Trophoblast cell (in vitro differentiated cells and primary cell): Measurements from ENCODE around the gene NXPH2.

Source experiments
- DNase-seq, 2 donors: peaks; one replicate each; pipeline ENCODE4 v3.0.0-alpha.2; 2016
- H2AFZ ChIP-seq: 2 replicates; pipeline ENCODE4 v1.6.1; 2013; ENCODE audit warnings: low read length, moderate library complexity, mild to moderate bottlenecking; ENCODE audit not compliant: insufficient read depth, poor library complexity
- H2AK5ac ChIP-seq: 2 replicates; pipeline ENCODE4 v1.6.1; 2013; ENCODE audit warnings: mild to moderate bottlenecking, low read length
- H2BK120ac ChIP-seq: 2 replicates; pipeline ENCODE4 v1.6.1; 2013; ENCODE audit warnings: low read length, mild to moderate bottlenecking, moderate library complexity; ENCODE audit not compliant: insufficient read depth, poor library complexity
- H2BK12ac ChIP-seq: 2 replicates; pipeline ENCODE4 v1.6.1; 2013; ENCODE audit warnings: mild to moderate bottlenecking, low read length, moderate library complexity
- H2BK5ac ChIP-seq: 2 replicates; pipeline ENCODE4 v1.6.1; 2013; ENCODE audit warnings: low read length, low read depth, moderate library complexity, mild to moderate bottlenecking; ENCODE audit not compliant: poor library complexity
- H3K14ac ChIP-seq: 2 replicates; pipeline ENCODE4 v1.6.1; 2013; ENCODE audit warnings: mild to moderate bottlenecking, low read length
- H3K18ac ChIP-seq: 2 replicates; pipeline ENCODE4 v1.6.1; 2013; ENCODE audit warnings: mild to moderate bottlenecking, low read length
- H3K23ac ChIP-seq: 2 replicates; pipeline ENCODE4 v1.6.1; 2013; ENCODE audit warnings: low read length
- H3K27ac ChIP-seq: 2 replicates; pipeline ENCODE4 v1.5.1; 2013; ENCODE audit warnings: low read depth, mild to moderate bottlenecking, inconsistent platforms, low read length, moderate library complexity
- H3K27me3 ChIP-seq: 2 replicates; pipeline ENCODE4 v1.6.1; 2013; ENCODE audit warnings: inconsistent platforms, mild to moderate bottlenecking, low read length, moderate library complexity; ENCODE audit not compliant: insufficient read depth
- H3K36me3 ChIP-seq, 2 experiments: 1 replicate in 1 of 2; 2 replicates in 1 of 2; pipeline ENCODE4 v1.6.1; 2013; ENCODE audit warnings: low read length in 2 of 2, mild to moderate bottlenecking in 2 of 2, moderate library complexity in 1 of 2; ENCODE audit not compliant: insufficient read depth in 2 of 2, control insufficient read depth in 1 of 2
- H3K4ac ChIP-seq: 2 replicates; pipeline ENCODE4 v1.6.1; 2013; ENCODE audit warnings: low read depth, mild to moderate bottlenecking, low read length, moderate library complexity
- H3K4me1 ChIP-seq, 2 experiments: 1 replicate in 1 of 2; 2 replicates in 1 of 2; pipeline ENCODE4 v1.6.1; 2013; ENCODE audit warnings: low read length in 2 of 2, mild to moderate bottlenecking in 2 of 2, moderate library complexity in 1 of 2; ENCODE audit not compliant: insufficient read depth in 2 of 2, control insufficient read depth in 1 of 2
- H3K4me2 ChIP-seq: 2 replicates; pipeline ENCODE4 v1.6.1; 2013; ENCODE audit warnings: inconsistent platforms, mild to moderate bottlenecking, low read length, moderate library complexity
- H3K4me3 ChIP-seq: 2 replicates; pipeline ENCODE4 v1.5.1; 2013; ENCODE audit warnings: mild to moderate bottlenecking, low read depth, low read length, inconsistent platforms
- H3K79me1 ChIP-seq: one replicate; pipeline ENCODE4 v1.6.1; 2013; ENCODE audit warnings: low read length
- H3K79me2 ChIP-seq: 2 replicates; pipeline ENCODE4 v1.6.1; 2013; ENCODE audit warnings: low read length, mild to moderate bottlenecking; ENCODE audit not compliant: control insufficient read depth, insufficient read depth, poor library complexity
- H3K9ac ChIP-seq: 2 replicates; pipeline ENCODE4 v1.6.1; 2013; ENCODE audit warnings: mild to moderate bottlenecking, low read length
- H3K9me3 ChIP-seq: 2 replicates; pipeline ENCODE4 v1.6.1; 2013; ENCODE audit warnings: low read depth, mild to moderate bottlenecking, control low read depth, inconsistent platforms, low read length; ENCODE audit not compliant: insufficient read depth
- H4K12ac ChIP-seq: 2 replicates; pipeline ENCODE4 v1.6.1; 2013; ENCODE audit warnings: low read depth, mild to moderate bottlenecking, low read length, moderate library complexity
- H4K8ac ChIP-seq: 2 replicates; pipeline ENCODE4 v1.6.1; 2013; ENCODE audit warnings: low read depth, mild to moderate bottlenecking, low read length, moderate library complexity
- H4K91ac ChIP-seq: one replicate; pipeline ENCODE4 v1.6.1; 2013; ENCODE audit warnings: low read depth, mild to moderate bottlenecking, low read length, moderate library complexity
- WGBS: extraction: QIAGEN DNeasy Blood & Tissue Kit; methylation state at CpG from one replicate; pipeline ENCODE4 v1.1.7; 2013; ENCODE audit warnings: missing lambda C conversion rate; ENCODE audit not compliant: insufficient read length, insufficient coverage; ENCODE audit errors: extremely low coverage; 5-methylcytosine and 5-hydroxymethylcytosine counted together

NXPH2 gene

DNA sequence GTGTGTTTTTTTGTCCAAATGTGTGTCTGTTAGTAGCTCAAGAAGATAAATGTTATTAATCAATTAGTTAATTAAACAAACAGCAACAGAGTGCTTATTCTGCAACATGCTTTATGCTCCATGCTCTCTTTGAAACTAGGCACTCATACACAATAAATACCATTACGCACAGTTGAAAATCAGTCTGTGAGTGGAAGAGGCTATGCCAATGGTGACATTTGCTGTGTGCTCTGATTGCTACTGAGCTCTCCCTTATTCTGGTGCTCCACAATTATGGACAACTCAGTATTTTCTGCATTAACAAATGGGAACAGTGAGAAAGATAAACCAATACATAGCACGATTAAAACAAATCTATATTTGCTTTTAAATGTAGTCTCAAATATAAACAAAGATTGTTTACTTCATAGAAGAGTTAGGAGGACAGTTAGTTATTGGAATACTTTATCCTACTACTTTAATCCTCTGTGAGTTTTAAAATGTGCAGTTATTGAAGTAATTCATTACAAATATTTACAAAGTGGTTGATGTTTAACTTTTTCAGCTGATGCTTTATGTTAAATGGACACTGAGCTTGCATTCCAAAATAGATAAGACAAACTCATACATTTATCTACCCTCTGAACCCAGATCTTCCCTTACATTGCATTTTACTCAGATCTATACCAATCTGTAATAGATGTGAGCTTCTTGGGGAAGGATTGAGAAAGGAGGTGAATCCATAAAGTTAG, 55.3 kb downstream of the NXPH2 start:
- Histone ChIP-seq H2BK5ac (no peak overlapping the region), H3K4me1 (no peaks in the 10 kb centered on the region), H4K91ac (no peak overlapping the region), H3K79me2 (no peaks in the 10 kb centered on the region), H3K9me3 (no peaks in the 10 kb centered on the region), H3K23ac (no peak overlapping the region), H3K18ac (no peak overlapping the region), H3K27me3 (no peaks in the 10 kb centered on the region), H4K8ac (no peak overlapping the region), H3K79me1 (no peaks in the 10 kb centered on the region), H2AFZ (no peak overlapping the region), H3K14ac (no peak overlapping the region), H2AK5ac (no peak overlapping the region), H3K36me3 (peaks cover 3 to 6% of the 10 kb centered on the region in 2 experiments), H2BK120ac (no peak overlapping the region), H3K4me2 (no peak overlapping the region), H4K12ac (no peak overlapping the region), H3K4ac (no peak overlapping the region), H2BK12ac (no peak overlapping the region), H3K27ac (no peak overlapping the region), H3K9ac (no peak overlapping the region), H3K4me3 (no peak overlapping the region)
- WGBS, result no CpG with 5 or more reads among the region's 2 CpGs
- DNase-seq, result no peak

DNA sequence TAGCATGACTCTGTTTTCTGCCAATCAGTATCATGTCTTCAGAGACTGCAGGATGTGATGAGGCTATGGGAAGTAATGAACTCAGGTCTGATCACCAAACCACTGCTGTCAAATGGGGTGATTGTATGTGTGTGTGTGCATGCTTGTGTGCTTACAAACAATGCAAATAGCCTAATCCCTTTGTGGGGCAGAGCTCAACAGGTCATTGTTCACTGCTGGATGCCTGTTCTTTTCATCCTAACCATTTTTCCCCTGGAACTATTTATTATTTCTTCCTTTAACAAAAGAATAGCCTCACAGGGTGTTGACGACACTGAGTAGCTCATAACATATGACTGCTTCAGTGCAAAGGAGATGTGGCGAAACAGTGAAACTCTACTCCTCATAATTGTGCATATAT, 55.9 kb downstream of the NXPH2 start:
- DNase-seq, result no peak
- Histone ChIP-seq H3K79me1 (no peaks in the 10 kb centered on the region), H3K4ac (no peak overlapping the region), H3K18ac (no peak overlapping the region), H3K4me1 (no peaks in the 10 kb centered on the region), H3K27me3 (no peaks in the 10 kb centered on the region), H3K27ac (no peak overlapping the region), H3K4me3 (no peak overlapping the region), H2AK5ac (no peak overlapping the region), H2BK5ac (no peak overlapping the region), H4K8ac (no peak overlapping the region), H3K79me2 (no peaks in the 10 kb centered on the region), H2AFZ (no peak overlapping the region), H2BK120ac (no peak overlapping the region), H3K9me3 (no peaks in the 10 kb centered on the region), H3K36me3 (peaks cover 3 to 6% of the 10 kb centered on the region in 2 experiments), H3K9ac (no peak overlapping the region), H3K4me2 (no peak overlapping the region), H3K14ac (no peak overlapping the region), H2BK12ac (no peak overlapping the region), H3K23ac (peak overlapping the region; percentile 29), H4K91ac (no peak overlapping the region), H4K12ac (no peak overlapping the region)
- no CpG with 5 or more reads among the region's 2 CpGs for WGBS

DNA sequence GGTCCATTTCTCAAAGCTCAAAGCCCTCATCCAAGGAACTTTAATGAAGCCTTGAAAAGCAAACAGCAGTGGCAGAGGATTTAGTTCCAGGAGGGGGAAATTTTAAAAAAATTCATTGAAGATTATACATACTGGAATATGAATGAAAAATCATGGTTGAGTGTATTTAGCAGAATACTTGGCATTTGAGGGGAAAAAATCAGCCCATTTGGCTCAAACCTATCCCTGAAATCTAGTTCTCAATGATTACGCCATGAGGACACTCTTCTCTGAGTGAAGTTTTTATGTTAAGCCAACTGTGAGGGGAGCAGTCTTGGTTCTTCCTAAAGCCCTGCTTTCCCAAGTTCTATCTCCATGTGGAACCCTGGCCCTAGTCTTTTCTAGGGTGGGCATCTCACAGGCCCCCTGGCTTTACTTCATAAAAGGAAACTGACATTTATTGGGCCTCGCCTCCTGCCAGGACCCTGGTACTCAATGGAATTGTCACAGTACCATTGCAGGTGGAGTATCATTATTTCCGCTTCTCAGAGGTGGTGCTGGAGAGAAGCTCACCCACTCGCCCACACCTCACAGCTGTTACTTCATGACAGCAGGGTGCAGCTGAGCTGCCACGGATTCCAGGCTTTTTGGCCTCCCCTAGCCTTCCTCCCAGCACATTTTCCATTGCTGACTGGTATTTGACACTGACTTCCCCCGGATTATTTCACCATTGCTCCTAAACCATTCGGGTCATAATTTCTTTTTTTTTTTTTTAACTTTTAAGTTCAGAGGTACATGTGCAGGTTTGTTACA, 56.8 kb downstream of the NXPH2 start:
- H2BK5ac ChIP-seq, result no peak overlapping the region
- H3K79me1 ChIP-seq, result no peaks in the 10 kb centered on the region
- H2BK120ac ChIP-seq, result no peak overlapping the region
- no peak for DNase-seq
- WGBS, result no CpG with 5 or more reads among the region's 7 CpGs
- H3K36me3 ChIP-seq, result peaks cover 3 to 6% of the 10 kb centered on the region in 2 experiments
- no peak overlapping the region for H4K91ac ChIP-seq
- H3K27me3 ChIP-seq, result no peaks in the 10 kb centered on the region
- H3K9me3 ChIP-seq, result no peaks in the 10 kb centered on the region
- H3K23ac ChIP-seq, result no peak overlapping the region
- H2AFZ ChIP-seq, result no peak overlapping the region
- no peak overlapping the region for H3K4me3 ChIP-seq
- no peak overlapping the region for H2AK5ac ChIP-seq
- H3K27ac ChIP-seq, result no peak overlapping the region
- H3K18ac ChIP-seq, result peak overlapping the region; percentile 68
- no peak overlapping the region for H3K14ac ChIP-seq
- H2BK12ac ChIP-seq, result no peak overlapping the region
- no peak overlapping the region for H3K4ac ChIP-seq
- no peak overlapping the region for H4K12ac ChIP-seq
- H4K8ac ChIP-seq, result no peak overlapping the region
- no peaks in the 10 kb centered on the region for H3K79me2 ChIP-seq
- no peak overlapping the region for H3K4me2 ChIP-seq
- no peaks in the 10 kb centered on the region for H3K4me1 ChIP-seq
- H3K9ac ChIP-seq, result no peak overlapping the region

DNA sequence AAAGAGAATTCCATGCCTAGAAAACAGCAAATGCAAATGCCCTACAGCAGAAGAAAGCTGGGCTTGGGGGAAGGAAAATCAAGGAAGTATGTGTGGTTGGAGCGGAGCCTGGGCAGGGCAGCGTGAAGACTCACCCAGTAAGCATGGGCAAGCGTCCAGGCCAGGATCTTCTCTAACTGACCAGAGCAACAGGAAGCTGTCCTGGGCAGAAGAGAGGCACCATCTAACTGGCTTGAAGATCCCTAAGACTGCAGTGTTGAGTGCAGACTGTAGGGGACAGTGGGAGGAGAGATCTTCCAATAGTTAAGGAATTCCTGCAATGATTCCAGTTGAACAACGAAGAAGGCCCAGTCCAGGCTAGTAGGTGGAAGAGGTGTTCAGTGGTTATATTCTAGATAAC, 57.9 kb downstream of the NXPH2 start:
- H4K91ac ChIP-seq, result no peak overlapping the region
- H3K14ac ChIP-seq, result no peak overlapping the region
- no peak overlapping the region for H3K9ac ChIP-seq
- no peak overlapping the region for H3K4me2 ChIP-seq
- no peak overlapping the region for H2BK120ac ChIP-seq
- no peak overlapping the region for H3K4me3 ChIP-seq
- no peak overlapping the region for H4K12ac ChIP-seq
- no CpG with 5 or more reads among the region's 4 CpGs for WGBS
- H3K79me2 ChIP-seq, result no peaks in the 10 kb centered on the region
- no peaks in the 10 kb centered on the region for H3K79me1 ChIP-seq
- no peak overlapping the region for H3K23ac ChIP-seq
- no peak overlapping the region for H3K27ac ChIP-seq
- no peak overlapping the region for H3K18ac ChIP-seq
- no peak overlapping the region for H3K4ac ChIP-seq
- no peak overlapping the region for H2AK5ac ChIP-seq
- no peak overlapping the region for H2BK5ac ChIP-seq
- no peak overlapping the region for H2AFZ ChIP-seq
- no peaks in the 10 kb centered on the region for H3K27me3 ChIP-seq
- H3K4me1 ChIP-seq, result no peaks in the 10 kb centered on the region
- no peak overlapping the region for H2BK12ac ChIP-seq
- DNase-seq, result no peak
- peaks cover 3 to 6% of the 10 kb centered on the region in 2 experiments for H3K36me3 ChIP-seq
- no peaks in the 10 kb centered on the region for H3K9me3 ChIP-seq
- no peak overlapping the region for H4K8ac ChIP-seq
